Glomerular visceral epithelial cell (primary cell): ENCODE results near the gene TBPL1.
"Not testable (repeated sequence)": the region's sequence is repeated elsewhere in the genome, so short reads cannot be mapped to it uniquely, and the experiment has no call there.

Experiments used
- DNase-seq: peaks from one replicate; pipeline ENCODE4 v3.0.0-alpha.2; 2016; ENCODE audit errors: extremely low spot score

The TBPL1 gene

GRCh38 chr6:133952815-133953633 lies at the start of gene TBPL1:
Gene TBPL1, plus strand, starts transcription at chr6:133953224. Its CDS starts 26,902 bp downstream, at chr6:133980126.
- peak; percentile 98 for DNase-seq

DNA sequence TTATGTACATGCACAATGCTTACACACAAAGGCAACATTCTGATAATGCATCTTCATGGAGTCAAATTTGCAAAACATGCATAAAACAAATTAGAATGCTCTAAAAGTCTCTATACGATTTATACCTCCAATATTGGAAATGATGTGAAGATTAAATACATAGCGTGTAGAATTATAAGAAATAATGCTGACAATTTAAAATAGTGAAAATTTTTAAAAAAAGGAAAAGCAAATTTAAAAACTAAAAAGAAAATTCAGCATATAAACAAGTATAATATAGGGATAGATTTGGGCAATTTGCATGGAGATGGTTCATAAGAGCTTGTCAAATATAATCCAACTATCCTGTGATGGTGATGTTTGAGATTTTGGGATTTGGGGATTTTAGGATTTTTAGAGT lies 49.2 kb upstream of the TBPL1 start:
- no peak for DNase-seq

DNA sequence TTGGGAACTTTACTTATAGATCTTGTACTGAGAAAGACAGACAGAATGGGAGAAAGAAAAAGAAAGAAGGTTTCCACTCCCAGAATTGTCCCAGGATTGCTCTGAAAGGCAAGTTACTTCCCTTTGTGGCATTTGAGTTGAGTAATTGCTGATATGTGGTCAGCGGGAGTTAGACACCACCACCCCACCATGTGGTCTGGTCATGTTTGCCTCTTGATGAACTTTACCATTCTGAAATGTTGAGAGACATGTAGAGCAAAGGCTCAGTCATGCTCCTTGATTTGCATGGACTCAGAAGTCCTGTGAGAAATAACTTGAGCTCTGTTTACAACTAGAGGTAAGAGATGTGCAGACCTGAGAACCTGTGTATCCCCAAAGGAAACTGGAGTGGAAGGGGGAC lies 47.0 kb upstream of the TBPL1 start:
- peak; percentile 49 for DNase-seq

DNA sequence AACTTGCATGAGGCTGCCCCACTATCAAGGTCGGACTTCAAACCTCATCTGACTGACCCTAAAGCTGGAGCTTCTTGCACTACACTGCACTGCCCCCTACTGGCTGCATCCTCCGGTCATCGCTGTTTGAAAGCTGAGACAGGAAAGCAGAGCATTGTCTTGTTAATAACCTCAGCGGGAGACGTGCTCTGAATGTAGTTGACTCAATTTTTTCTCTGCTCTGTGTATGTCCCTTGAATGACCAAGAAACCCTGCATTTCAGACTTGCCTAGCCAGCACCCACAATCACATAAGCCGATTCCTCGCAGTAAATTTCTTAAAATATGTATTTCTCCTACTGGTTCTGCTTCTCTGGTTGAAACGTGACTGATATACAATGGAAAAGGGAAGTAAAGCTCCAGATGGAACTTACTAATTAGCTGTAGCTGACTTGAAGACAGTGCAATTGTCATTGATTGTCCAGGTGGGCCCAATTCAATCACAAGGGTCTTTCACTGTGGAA lies 36.3 kb upstream of the TBPL1 start:
- DNase-seq = peak; percentile 85

DNA sequence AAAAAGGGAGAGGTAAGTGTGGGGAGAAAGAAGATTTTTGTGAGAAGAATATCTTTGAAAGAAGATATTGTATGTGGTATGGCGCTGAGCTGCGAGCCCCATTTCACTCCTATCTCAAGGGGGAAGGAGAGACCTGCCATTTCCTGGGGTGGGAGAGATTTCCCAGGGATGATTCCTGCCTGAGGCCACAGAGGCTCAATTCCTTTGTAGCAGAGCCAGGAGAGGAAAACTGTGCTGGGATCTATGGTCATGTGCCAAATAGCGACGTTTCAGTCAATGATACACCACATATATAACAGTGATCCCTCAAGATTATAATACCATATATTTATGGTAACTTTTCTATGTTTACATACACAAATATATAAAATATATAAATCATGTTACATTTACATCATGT lies 35.2 kb upstream of the TBPL1 start:
- DNase-seq = no peak

DNA sequence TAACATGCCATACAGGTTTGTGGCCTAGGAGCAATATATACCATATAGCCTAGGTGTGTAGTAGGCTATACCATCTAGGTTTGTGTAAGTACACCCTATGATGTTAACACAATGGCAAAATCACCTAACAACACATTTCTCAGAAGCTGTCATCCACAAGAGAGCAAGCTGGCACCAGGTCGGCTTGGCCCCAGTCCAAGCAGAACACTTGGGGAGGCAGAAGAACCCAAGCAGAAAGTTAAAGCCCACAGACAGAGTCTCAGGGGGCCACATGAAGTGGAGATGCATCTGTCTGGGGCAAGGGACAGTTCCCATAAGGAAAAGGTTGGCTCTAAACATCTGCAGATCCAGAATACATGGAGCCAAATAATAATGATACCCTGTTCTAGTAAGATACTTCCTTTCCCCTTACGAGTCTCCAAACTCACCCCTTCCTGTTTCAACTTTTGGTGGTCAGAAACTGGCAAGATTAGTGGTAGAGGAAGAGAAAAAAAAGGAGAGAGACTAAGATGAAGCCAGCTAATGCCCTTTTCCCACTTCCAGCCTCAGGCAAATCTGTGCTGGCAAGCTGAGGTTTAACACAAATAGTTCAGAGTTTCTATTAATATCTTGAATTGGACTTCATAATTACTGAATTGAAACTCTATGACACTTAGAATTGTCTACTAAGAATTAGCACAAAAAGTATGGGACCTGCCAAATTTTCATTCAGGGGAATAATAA lies 34.7 kb upstream of the TBPL1 start:
- peak; percentile 26 for DNase-seq

DNA sequence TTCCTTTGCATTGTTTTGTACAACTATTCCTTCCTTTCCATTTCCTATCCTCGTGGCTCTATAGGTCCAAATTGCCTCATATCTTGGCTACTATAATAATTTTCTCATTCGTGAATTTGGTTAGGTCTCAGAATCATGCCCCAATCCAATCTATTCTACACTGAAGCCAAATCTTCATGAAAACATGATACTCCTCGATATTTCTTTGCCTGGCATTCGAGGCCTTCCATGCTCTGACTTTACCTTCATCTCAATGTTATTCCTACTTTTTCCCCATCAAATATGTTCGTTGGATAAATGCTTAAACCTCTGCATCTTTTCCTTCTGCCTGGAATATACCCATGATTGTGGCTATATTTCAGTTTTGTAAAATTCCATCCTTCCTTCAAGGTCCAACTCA lies 33.7 kb upstream of the TBPL1 start:
- DNase-seq = no peak

GRCh38 chr6:133921249-133921859 lies 31.7 kb upstream of the TBPL1 start:
- peak; percentile 82 for DNase-seq

- DNase-seq = peak; percentile 80
Measured at GRCh38 chr6:133923938-133924593, 29.0 kb upstream of the TBPL1 start.

DNA sequence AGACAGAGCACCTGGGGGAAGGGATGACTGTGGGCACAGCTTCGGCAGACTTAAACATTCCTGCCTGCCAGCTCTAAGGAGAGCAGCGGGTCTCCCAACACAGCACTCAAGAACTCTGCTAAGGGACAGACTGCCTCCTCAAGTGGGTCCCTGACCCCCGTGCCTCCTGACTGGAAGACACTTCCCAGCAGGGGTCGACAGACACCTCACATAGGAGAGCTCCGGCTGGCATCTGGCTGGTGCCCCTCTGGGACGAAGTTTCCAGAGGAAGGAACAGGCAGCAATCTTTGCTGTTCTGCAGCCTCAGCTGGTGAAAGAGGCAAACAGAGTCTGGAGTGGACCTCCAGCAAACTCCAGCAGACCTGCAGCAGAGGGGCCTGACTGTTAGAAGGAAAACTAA lies 21.8 kb upstream of the TBPL1 start:
- DNase-seq = not testable (repeated sequence)

DNA sequence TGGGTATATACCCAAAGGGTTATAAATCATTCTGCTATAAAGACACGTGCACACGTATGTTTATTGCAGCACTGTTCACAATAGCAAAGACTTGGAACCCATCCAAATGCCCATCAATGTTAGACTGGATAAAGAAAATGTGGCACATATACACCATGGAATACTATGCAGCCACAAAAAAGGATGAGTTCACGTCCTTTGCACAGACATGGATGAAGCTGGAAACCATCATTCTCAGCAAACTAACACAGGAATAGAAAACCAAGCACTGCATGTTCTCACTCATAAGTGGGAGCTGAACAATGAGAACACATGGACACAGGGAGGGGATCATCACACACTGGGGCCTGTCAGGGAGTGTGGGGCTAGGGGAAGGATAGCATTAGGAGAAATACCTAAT lies 16.7 kb upstream of the TBPL1 start:
- not testable (repeated sequence) for DNase-seq

DNA sequence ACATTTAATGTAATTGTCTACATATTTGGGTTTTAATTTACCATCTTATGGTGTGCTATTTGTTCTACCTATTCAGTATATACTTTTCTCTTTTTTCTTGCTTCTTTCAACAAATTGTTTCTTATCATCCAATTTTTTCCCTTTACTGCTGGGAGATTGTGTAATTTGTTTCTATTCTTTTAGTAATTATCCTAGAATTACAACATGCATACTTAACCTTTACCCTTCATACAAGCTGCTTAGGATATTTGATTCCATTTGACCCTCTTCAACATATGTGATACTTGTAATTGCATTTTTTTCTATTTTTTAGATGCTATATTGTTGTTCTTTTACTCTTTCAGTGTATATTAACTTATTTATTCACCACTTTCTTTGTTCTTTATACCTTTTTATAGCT lies 15.1 kb upstream of the TBPL1 start:
- no peak for DNase-seq

GRCh38 chr6:133938533-133938932 lies 14.5 kb upstream of the TBPL1 start:
- no peak for DNase-seq

DNA sequence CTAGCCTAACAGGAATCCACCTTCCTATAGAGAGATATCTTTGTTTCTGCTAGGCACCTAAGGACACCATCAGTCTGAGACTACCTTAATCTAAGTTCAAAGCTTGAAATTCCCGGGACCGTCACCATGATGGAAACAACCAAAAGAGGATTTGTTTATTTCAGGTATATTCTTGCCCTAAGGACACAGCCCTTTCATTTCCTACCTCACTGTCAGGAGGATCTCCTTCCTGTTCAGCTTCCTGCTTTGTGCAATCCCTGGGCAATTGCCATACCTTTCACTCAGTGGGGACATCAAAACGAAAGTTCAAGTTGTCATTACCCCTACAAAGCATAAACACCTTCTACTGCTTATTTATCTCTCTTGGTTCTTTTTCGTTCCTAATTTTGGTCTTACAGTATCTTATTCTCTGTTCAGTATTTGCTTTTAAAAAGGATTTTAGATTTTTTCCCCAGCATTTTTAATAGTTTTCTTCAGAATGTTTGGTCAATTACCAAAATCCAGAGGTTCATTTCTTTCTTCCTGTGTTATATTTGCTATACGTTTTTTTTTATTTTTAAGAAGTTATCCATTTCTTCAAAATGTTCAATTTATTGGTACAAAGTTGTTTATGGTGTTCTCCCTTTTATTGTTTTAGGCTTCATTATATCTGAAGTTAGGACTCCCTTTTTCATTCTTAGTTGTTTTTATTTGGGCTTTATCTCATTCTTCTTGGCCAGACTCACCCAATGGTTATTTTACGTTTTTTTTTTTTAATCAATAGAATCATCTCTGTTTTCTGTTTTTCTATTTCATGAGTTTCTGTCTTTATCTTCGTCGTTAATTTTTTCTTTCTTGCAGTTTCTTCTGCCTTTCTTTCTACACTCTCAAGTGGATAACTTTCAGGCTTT lies 13.0 kb upstream of the TBPL1 start:
- no peak for DNase-seq

DNA sequence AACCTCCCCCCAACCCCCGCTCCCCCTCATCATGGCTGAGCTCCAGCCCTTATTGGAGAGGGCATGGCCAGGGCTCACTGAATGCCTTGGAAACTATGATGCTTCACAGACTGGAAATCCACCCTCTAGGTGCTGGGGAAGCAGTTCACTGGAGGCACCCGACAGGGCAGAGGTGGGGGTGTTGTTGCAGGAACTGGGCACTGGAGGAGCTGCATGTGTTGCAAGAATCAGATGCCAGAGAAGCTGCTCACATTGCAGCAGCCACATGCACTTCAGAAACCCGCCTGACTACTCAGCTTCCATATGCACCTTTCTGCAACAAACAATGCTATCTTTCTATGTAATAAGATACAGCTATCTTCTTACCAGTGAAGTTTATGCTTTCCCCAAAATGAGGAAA lies 7.9 kb upstream of the TBPL1 start:
- no peak for DNase-seq

DNA sequence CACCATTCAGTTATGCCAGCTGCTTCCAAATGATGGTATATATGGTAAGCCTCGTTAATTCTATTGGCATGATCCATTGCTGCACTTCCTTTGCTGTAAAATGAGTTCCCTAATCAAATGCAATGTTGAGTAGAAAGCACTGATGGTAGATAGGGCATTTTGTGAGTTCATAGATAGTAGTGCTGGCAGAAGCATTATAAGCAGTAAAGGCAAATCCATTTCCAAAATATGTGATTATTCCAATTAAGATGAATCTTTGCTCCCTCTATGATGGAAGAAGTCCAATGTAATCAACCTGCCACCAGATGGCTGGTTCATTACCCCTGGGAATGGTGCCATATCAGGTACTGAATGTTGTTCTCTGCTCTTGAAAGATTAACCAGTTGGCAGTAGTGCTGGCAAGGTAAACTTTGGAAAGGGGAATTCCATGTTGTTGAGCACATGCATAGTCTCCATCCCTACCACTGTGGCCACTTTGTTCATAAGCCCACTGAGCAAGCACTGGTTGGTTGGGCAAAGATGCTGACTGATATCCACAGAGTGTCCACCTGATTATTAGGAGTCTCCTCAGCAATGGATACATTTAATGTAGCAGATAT lies 5.6 kb upstream of the TBPL1 start:
- DNase-seq = no peak

DNA sequence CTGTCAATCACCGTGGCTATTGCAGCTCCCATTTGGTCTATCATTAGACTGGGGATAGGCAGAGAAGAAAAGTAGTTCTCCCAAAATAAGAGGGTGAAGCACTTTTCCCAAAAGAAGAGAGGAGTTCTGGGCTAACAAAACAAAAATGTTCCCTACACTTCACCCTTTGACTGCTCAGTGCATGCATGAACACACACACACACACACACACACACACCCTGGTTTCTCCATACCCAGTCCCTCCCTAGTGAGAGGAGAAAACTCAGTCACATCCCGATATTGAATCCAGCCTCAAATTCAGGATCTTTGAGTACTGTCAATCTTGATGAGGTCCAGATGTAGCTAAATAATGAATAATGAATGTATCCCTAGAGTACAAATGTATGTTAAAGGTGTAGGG lies 4.6 kb upstream of the TBPL1 start:
- DNase-seq = no peak

DNA sequence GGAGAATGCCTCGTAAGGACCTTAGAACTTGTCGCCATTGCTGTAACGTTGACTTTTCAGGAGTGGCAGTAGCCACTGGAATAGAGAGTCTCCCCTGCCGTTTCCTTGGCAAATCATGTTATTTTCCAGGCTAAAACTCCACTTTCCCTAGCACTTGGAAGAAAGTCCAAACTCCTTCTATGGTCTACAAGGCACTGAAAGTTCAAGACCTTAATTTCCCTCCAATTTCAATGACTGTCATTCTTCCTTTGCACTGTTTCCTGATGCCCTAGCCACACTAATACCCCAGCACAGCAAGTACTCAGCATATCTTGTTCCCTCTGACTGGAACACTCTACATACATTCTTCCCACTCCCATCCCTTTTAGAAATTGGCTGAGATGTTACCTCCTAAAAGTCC lies 1.8 kb upstream of the TBPL1 start:
- DNase-seq = no peak

- DNase-seq = peak; percentile 78
Measured at GRCh38 chr6:133951881-133952814, 876 bp upstream of the TBPL1 start.
